IgD-negative memory B cell (primary cell): Measurements from ENCODE around the gene LGALS13. TPM values are rescaled to one million over a fixed set of nuclear protein-coding genes. Genes with fewer than 3 reads are reported as not detected.

Experiments used
- H3K27ac Mint-ChIP-seq, 3 donors: one replicate each; pipeline ENCODE4 v1.8.0; 2020 to 2022; ENCODE audit warnings: mild to moderate bottlenecking in 3 of 3, mixed read lengths in 3 of 3, moderate library complexity in 1 of 3
- H3K27me3 Mint-ChIP-seq: one replicate; pipeline ENCODE4 v1.8.0; 2021; ENCODE audit warnings: mixed read lengths
- H3K36me3 Mint-ChIP-seq: one replicate; pipeline ENCODE4 v1.8.0; 2020; ENCODE audit warnings: mild to moderate bottlenecking, mixed read lengths
- H3K4me1 Mint-ChIP-seq, 3 donors: one replicate each; pipeline ENCODE4 v1.8.0; 2020 to 2022; ENCODE audit warnings: mixed read lengths in 3 of 3, mild to moderate bottlenecking in 1 of 3
- H3K4me3 Mint-ChIP-seq, 4 donors: one replicate each; pipeline ENCODE4 v1.8.0; 2020 to 2022; ENCODE audit warnings: mild to moderate bottlenecking in 4 of 4, mixed read lengths in 4 of 4, moderate library complexity in 3 of 4
- H3K9me3 Mint-ChIP-seq, 3 donors: one replicate each; pipeline ENCODE4 v1.8.0; 2020 to 2021; ENCODE audit warnings: mixed read lengths in 3 of 3, mild to moderate bottlenecking in 1 of 3
- polyA plus RNA-seq: library from polyadenylated mRNA; unstranded; fragments of 300-500 nt; fragmentation: Illumina TruSeq; gene quantifications from one replicate; pipeline ENCODE4 v1.2.3, GENCODE V29; 2021

LGALS13 gene, protein sequence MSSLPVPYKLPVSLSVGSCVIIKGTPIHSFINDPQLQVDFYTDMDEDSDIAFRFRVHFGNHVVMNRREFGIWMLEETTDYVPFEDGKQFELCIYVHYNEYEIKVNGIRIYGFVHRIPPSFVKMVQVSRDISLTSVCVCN
- not detected for polyA plus RNA-seq

DNA sequence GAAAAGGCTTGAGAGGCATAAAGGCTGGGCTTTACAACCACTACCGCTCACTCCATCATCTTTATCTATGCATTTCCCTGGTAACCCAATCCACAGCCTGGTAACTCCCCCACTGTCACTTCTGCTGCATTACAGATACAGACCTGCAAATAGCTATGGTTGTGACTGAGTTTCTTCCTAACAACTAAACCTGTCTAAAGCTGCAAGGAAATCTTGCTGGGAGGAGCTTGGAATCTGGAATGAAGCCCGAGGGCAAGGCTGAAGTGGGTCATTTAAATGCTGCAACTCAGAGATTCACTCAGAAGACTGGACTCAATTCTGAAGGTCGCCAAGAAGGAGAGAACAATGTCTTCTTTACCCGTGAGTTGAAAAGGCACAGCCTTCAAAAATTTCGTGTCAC, at the start of gene LGALS13:
TSS of gene LGALS13 (plus strand) at position 301 of the 400 bp plus-strand sequence. CDS start at position 346, 45 bp downstream.
- Mint-ChIP-seq H3K9me3 (peaks cover 2 to 10% (median 5%) of the 10 kb centered on the region in 3 donors), H3K4me1 (no peaks in the 10 kb centered on the region), H3K4me3 (no peak within 1 kb of the TSS), H3K27me3 (peaks cover 18% of the 10 kb centered on the region), H3K36me3 (no peaks in the 10 kb centered on the region), H3K27ac (no peak within 1 kb of the TSS)

DNA sequence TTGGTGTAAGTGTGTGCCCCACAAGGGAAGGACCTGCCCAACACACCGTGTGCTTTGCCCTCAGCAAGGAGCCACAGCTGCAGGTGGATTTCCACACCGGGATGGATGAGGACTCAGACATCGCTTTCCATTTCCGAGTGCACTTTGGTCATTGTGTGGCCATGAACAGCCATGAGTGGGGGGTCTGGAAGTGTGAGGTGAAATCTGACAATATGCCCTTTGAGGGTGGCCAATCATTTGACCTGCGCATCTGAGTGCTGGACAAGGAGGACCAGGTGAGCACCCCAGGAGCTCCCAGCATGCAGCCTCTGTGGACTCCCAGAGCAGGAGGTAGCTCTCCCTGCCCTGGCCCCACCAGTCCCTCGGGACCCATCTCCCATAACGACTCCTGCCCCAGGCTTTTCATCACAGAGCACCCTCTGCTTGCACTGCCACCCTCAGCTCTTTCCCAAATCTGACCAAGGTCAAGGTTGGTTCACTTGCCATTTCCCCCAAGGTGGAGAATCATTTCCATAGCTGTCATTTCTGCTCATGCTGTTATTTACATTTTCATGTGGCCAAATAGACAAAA, 49.2 kb upstream of the LGALS13 start:
- peak overlapping the region in 2 of 4 donors; percentile 63 to 70 for H3K4me3 Mint-ChIP-seq
- H3K4me1 Mint-ChIP-seq, result peaks cover 26 to 29% (median 27%) of the 10 kb centered on the region in 3 donors
- H3K27me3 Mint-ChIP-seq, result no peaks in the 10 kb centered on the region
- H3K36me3 Mint-ChIP-seq, result peaks cover under 1% of the 10 kb centered on the region
- H3K9me3 Mint-ChIP-seq, result no peaks in the 10 kb centered on the region
- peak overlapping the region in 1 of 3 donors; percentile 27 for H3K27ac Mint-ChIP-seq

DNA sequence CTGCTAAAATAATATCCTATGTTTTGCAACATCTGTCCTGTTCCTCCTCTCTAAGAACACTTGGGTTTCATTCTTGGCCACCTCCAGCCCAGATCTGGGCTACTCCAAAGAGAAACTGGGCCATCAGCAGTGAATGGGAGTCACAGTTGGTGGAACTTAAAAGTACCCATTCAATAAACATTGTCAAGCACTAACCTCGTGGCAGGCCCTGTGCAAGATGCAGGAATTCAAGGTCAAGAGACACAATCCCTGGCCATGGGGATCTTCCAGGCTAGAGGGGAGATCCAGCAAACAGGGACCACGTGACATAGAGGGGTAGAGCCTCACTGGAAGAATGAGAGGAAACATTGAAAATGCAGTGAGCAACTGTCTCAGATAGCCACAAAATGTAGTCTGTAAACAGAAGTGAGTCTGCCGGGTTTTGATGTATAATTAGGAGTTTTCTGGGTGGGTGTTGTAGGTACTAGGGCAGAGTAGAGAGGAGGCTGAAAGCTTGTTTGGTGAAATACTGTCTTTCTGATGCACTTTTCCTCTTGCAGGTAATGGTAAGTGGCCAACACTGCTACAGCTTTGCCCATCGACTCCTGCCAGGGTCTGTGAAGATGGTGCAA, 47.5 kb upstream of the LGALS13 start:
- no peaks in the 10 kb centered on the region for H3K9me3 Mint-ChIP-seq
- H3K4me3 Mint-ChIP-seq, result no peak overlapping the region
- H3K4me1 Mint-ChIP-seq, result peaks cover 34 to 37% (median 36%) of the 10 kb centered on the region in 3 donors
- H3K36me3 Mint-ChIP-seq, result peaks cover 3% of the 10 kb centered on the region
- H3K27ac Mint-ChIP-seq, result no peak overlapping the region
- H3K27me3 Mint-ChIP-seq, result no peaks in the 10 kb centered on the region

DNA sequence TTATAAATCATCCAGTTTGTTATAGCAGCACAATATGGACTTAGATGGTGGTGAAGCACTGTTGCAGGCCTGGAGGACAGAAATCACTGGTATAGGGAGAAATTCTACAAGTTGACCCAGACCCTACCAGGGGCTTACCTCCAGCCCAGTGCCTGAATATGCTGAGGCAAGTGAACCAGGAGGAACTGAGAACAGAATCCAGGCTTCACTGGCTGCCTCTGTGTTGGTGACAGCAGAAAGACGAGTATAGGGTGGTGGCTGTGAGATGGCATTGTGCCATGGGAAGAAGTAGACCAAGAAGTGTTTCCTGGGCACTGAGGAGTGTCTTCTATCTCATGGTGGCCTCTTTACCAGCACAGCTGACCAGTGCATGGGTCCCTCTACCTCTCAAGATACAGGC, 46.4 kb upstream of the LGALS13 start:
- Mint-ChIP-seq H3K27me3 (no peaks in the 10 kb centered on the region), H3K4me1 (peaks cover 34 to 42% (median 36%) of the 10 kb centered on the region in 3 donors), H3K36me3 (peaks cover 3% of the 10 kb centered on the region), H3K27ac (no peak overlapping the region), H3K4me3 (no peak overlapping the region), H3K9me3 (no peaks in the 10 kb centered on the region)

DNA sequence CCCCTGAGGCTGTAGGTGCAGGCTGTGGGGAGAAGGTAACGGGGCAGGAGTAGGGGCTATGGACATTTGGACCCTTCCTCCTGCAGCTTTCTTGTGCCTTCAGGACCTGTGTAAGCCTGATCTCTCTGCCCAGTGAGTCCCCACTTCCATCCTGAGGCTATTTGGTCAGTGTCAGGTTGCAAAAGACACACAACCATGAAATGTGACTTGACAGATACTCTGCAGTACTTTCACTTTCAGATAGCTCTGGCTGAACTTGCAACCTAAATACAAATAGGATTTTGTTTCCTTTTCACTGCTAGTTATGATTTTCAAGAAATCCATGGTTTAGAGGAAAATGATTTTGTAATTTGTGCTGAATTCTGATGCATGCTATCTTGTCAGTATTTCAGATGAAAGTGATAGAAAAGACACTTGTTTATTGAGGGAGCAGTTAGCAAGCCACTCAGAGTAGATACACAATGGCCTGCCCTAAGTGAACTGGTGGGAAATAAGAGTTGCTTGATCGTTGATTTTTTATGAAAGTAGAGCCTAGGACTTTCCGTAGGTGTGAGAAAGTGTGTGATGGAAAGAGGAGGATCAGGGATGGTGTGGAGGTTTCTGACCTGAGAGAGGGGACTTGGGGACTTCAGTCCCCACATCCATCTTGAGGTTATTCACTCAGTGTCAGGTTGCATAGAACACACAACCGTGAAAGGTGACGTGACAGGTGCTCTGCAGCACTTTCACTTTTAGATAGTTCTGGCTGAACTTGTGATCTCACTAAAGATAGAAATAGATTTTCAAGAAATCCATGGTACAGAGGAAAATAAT, 44.3 kb upstream of the LGALS13 start:
- Mint-ChIP-seq H3K27ac (peak overlapping the region; percentile 20 to 53 (median 48)), H3K9me3 (no peaks in the 10 kb centered on the region), H3K36me3 (peaks cover 3% of the 10 kb centered on the region), H3K4me3 (peak overlapping the region; percentile 54 to 91 (median 82)), H3K4me1 (peaks cover 19 to 35% (median 23%) of the 10 kb centered on the region in 3 donors), H3K27me3 (no peaks in the 10 kb centered on the region)

DNA sequence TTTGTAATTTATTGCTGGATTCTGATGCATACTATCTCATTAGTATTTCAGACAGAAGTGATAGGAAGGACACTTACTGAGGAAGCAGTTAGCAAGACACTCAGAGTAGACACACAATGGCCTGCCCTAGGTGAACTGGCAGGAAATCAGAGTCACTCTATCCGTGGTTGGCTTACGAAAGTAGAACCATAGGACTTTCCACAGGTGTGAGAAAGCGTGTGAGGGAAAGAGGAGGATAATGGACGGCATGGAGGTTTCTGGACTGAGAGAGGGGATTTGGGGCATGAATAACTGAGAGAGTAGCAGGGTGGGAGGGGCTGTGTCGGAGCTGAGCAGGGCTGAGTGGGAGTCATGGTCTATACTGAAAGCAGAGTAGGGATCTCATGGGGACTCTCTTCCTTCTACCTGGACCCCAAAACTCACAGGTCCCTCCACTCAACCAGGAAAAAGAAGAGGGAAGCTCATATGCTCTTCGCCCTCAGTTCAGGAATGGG, 43.7 kb upstream of the LGALS13 start:
- Mint-ChIP-seq H3K27me3 (no peaks in the 10 kb centered on the region), H3K4me1 (peaks cover 15 to 31% (median 19%) of the 10 kb centered on the region in 3 donors), H3K4me3 (peak overlapping the region; percentile 54 to 91 (median 82)), H3K9me3 (no peaks in the 10 kb centered on the region), H3K36me3 (peaks cover 3% of the 10 kb centered on the region), H3K27ac (peak overlapping the region; percentile 20 to 53 (median 48))

DNA sequence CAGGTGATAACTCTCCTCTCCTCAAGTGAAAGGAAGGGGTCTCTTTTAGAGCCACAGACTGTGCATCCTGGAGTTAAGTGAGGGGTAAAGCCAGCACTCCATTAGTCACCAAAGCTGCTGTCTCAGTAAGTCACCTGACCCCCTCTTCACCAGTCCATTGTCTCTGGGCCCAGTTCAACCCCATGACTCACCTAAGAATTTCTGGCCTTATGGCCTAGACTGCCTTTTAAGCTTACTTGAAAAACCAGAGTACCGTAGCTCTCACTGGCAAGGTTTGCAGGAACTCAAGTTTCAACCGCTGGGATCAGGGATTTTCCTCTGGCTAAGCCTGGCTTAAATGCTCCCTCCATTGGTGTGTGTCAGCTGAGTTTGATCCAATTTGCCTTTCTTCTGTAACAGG, 38.9 kb upstream of the LGALS13 start:
- Mint-ChIP-seq H3K27me3 (no peaks in the 10 kb centered on the region), H3K27ac (no peak overlapping the region), H3K36me3 (peaks cover 1% of the 10 kb centered on the region), H3K4me3 (no peak overlapping the region), H3K9me3 (no peaks in the 10 kb centered on the region), H3K4me1 (peaks cover 6 to 10% (median 7%) of the 10 kb centered on the region in 3 donors)

DNA sequence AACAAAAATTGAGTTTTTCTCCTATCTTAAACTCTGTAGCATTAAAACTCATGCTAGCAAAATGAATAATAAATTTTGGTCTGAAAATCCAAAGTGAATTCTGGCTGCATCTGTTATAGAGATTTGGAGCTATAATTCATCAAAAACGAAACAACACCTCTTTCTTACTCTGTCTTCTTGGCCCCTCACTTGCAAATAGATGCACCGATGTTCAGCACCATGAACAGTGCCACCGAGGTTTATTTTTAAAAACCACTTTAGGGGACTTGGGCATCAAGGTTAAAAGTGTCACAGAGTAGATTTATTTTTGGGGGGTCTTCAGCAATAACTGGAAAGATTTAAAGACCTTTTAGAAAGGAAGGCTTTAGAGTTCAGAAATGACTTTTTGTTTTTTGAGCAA, 36.3 kb upstream of the LGALS13 start:
- peaks cover 4% of the 10 kb centered on the region for H3K27me3 Mint-ChIP-seq
- H3K9me3 Mint-ChIP-seq, result no peaks in the 10 kb centered on the region
- H3K4me3 Mint-ChIP-seq, result no peak overlapping the region
- no peak overlapping the region for H3K27ac Mint-ChIP-seq
- H3K36me3 Mint-ChIP-seq, result no peaks in the 10 kb centered on the region
- H3K4me1 Mint-ChIP-seq, result no peaks in the 10 kb centered on the region

DNA sequence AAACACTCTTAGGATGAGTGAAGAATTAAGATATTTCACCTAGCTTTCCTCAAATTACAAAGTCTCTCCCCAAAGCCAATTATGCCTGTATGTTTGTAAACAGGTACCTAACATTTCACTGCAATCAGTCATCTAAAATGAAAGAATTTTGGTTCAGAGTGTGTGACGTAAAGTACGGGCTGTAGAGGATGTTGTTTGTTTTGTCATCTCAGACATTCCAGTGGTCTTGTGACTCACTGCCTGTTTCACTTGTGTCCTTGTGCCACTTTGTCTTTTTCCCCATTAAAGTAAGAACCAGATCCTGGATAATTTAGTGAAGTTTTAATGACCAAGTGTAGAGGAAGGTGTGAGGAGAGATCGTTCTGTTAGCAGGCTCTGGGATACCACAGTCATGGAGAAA, 33.7 kb upstream of the LGALS13 start:
- peaks cover 4% of the 10 kb centered on the region for H3K27me3 Mint-ChIP-seq
- no peak overlapping the region for H3K27ac Mint-ChIP-seq
- no peaks in the 10 kb centered on the region for H3K36me3 Mint-ChIP-seq
- H3K4me1 Mint-ChIP-seq, result no peaks in the 10 kb centered on the region
- peaks cover 3 to 12% (median 6%) of the 10 kb centered on the region in 3 donors for H3K9me3 Mint-ChIP-seq
- no peak overlapping the region for H3K4me3 Mint-ChIP-seq

DNA sequence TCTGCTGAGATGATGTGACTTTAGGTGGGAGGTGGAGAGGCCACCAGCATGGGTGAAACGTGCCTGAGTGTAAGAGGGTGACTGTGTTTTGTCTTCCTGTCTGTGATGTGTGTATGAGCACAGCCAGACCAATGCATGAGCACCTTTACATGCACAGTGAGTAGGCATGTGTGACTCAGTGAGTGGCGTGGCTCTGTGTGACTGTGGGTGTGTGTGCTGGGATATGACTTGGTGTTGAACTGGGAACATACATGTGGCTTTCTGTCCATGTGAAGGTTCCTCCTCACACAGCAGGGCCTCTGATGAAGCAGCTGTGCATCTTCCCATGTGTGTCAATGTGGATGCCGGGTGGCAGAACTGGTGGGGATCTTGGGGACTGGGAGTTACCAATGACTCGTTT, 19.9 kb upstream of the LGALS13 start:
- H3K4me1 Mint-ChIP-seq, result no peaks in the 10 kb centered on the region
- peaks cover 17% of the 10 kb centered on the region for H3K27me3 Mint-ChIP-seq
- H3K36me3 Mint-ChIP-seq, result peaks cover 4% of the 10 kb centered on the region
- peaks cover 1 to 10% (median 7%) of the 10 kb centered on the region in 3 donors for H3K9me3 Mint-ChIP-seq
- H3K4me3 Mint-ChIP-seq, result no peak overlapping the region
- no peak overlapping the region for H3K27ac Mint-ChIP-seq

DNA sequence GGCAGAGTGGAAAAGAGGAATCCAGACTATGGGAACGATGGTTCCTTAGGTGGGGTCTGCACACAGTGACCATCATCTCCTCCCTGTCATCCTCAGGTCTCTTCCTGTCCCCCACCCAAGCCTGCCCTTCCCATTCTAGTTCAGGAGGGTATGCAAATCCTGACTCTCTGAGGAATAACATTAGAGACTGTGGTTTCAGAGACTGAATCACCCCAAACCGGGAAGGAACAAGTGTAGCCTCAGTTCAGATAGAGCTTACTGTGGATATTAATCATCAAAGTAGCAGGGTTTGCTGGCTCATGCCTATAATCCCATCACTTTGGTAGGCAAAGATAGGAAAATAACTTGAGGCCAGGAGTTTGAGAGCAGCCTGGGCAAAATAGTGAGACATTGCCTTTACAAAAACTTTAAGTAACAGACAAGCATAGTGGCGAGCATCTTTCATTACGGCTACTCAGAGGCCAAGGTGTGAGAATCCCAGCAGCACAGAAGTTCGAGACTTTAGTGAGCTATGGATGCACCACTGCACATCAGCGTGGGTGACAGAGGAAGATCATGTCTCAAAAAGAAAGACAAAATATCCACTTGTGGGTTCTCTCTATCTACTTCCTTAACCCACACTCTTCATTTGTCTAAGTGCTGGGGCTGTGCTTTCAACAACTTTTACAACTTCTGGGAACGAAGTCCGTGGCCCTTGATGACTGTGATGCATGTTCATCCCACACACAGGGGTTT, 19.3 kb upstream of the LGALS13 start:
- Mint-ChIP-seq H3K36me3 (peaks cover 4% of the 10 kb centered on the region), H3K4me1 (no peaks in the 10 kb centered on the region), H3K27ac (no peak overlapping the region), H3K9me3 (peaks cover 0 to 10% (median 7%) of the 10 kb centered on the region in 3 donors), H3K4me3 (no peak overlapping the region), H3K27me3 (peaks cover 11% of the 10 kb centered on the region)

DNA sequence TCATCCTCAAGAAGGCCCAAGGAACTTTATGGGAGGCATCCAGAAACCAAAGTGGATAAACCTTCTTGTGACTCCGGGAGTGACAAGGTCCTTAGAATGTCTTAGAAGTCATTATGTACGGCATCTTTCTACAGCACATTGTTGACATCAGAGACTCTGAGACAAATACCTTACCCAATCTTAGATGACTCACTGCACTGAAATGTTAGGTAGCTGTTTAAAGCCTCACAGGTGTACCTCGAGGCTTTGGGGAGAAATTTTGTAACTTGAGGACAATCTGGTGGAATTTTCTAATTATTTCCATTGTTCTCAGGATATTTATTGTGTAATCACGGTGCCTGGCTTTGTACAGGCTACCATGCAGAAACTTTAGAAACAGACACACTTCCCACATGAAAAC, 14.8 kb upstream of the LGALS13 start:
- H3K27ac Mint-ChIP-seq, result no peak overlapping the region
- H3K9me3 Mint-ChIP-seq, result peaks cover 0 to 1% (median 0%) of the 10 kb centered on the region in 3 donors
- H3K27me3 Mint-ChIP-seq, result peaks cover 16% of the 10 kb centered on the region
- H3K4me1 Mint-ChIP-seq, result no peaks in the 10 kb centered on the region
- peaks cover 4% of the 10 kb centered on the region for H3K36me3 Mint-ChIP-seq
- no peak overlapping the region for H3K4me3 Mint-ChIP-seq

DNA sequence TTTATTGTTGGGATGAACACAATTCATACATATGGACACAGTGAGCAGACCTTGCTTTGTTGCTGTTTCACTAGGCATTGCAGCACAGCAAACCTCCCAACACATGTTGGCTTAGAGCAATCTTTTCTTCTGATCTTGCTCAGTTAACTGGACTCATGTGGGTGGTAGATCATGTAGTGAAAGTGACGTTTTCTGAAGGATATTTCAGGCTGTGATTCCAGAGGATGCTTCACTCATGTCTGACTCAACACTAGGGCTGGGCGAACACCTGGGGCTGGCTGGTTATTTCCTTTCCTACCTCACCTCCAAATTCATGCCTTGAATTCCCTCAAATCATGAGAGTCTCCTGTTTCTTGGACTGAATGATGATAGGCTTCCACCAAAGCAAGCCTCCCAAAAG, 14.3 kb upstream of the LGALS13 start:
- Mint-ChIP-seq H3K27me3 (peaks cover 17% of the 10 kb centered on the region), H3K9me3 (peaks cover 0 to 1% (median 0%) of the 10 kb centered on the region in 3 donors), H3K36me3 (peaks cover 4% of the 10 kb centered on the region), H3K27ac (no peak overlapping the region), H3K4me1 (no peaks in the 10 kb centered on the region), H3K4me3 (no peak overlapping the region)

DNA sequence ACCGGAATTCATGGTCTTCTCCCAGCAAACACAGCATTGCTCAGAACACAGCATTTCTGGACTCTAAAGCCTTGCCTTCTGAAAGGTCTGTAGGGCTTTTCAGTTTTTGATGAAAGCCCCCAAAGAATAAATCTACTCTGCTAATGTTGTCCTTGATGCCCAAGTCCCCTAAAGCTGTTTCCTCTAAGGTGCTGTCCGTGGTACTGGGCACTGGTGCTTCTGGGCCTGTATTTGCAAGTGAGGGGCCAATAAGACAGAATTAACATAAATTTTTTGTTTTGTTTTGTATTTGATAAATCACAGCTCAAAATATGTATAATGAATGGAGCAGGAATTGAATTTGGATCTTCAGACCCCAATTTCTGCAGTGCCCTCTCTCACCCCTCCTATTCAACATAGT, 12.1 kb upstream of the LGALS13 start:
- Mint-ChIP-seq H3K36me3 (peaks cover 2% of the 10 kb centered on the region), H3K27ac (no peak overlapping the region), H3K4me3 (no peak overlapping the region)

More for the DNA sequence above, 12.1 kb upstream of the LGALS13 start:
- H3K4me1 Mint-ChIP-seq, result no peaks in the 10 kb centered on the region
- H3K27me3 Mint-ChIP-seq, result peaks cover 20% of the 10 kb centered on the region
- H3K9me3 Mint-ChIP-seq, result no peaks in the 10 kb centered on the region
